ENCODE measurements around the gene PARD3B.

DNA sequence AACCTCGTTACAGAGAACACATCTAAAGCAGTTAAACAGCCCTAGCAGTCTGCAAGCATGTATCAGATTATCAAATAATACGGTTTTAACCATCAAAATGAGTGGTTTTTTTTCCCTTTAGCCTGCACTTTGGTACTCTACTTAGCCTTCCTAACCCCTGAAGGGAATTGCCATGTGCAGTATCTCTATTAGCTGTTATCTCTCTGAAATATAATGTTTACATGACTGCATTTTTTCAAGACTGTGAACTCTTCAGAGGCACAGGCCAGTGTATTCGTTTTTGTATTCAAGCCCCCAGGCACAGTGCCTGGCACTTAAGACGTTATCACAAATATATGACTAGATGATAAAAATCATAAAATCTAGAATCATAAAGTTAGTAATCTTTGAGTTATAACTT lies 509.5 kb downstream of the PARD3B start:
- TF ChIP-seq, protein P1, sequence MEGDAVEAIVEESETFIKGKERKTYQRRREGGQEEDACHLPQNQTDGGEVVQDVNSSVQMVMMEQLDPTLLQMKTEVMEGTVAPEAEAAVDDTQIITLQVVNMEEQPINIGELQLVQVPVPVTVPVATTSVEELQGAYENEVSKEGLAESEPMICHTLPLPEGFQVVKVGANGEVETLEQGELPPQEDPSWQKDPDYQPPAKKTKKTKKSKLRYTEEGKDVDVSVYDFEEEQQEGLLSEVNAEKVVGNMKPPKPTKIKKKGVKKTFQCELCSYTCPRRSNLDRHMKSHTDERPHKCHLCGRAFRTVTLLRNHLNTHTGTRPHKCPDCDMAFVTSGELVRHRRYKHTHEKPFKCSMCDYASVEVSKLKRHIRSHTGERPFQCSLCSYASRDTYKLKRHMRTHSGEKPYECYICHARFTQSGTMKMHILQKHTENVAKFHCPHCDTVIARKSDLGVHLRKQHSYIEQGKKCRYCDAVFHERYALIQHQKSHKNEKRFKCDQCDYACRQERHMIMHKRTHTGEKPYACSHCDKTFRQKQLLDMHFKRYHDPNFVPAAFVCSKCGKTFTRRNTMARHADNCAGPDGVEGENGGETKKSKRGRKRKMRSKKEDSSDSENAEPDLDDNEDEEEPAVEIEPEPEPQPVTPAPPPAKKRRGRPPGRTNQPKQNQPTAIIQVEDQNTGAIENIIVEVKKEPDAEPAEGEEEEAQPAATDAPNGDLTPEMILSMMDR (IDR thresholded peaks at IDR 0.05): no peak
- TF ChIP-seq POLR2A (IDR thresholded peaks at IDR 0.05): no peak
- no peak for TF ChIP-seq POLR2AphosphoS5 (IDR thresholded peaks at IDR 0.05)

Measured in sigmoid colon (tissue), 4 donors.